HG03064 (cell line): ENCODE measurements around the gene PAX6.

Source experiments
- ATAC-seq: cut with Tn5 transposase; IDR thresholded peaks from one replicate; pipeline ENCODE4 v1.9.1; 2021; ENCODE audit warnings: low read depth; ENCODE audit not compliant: unreplicated experiment

Gene PAX6

DNA sequence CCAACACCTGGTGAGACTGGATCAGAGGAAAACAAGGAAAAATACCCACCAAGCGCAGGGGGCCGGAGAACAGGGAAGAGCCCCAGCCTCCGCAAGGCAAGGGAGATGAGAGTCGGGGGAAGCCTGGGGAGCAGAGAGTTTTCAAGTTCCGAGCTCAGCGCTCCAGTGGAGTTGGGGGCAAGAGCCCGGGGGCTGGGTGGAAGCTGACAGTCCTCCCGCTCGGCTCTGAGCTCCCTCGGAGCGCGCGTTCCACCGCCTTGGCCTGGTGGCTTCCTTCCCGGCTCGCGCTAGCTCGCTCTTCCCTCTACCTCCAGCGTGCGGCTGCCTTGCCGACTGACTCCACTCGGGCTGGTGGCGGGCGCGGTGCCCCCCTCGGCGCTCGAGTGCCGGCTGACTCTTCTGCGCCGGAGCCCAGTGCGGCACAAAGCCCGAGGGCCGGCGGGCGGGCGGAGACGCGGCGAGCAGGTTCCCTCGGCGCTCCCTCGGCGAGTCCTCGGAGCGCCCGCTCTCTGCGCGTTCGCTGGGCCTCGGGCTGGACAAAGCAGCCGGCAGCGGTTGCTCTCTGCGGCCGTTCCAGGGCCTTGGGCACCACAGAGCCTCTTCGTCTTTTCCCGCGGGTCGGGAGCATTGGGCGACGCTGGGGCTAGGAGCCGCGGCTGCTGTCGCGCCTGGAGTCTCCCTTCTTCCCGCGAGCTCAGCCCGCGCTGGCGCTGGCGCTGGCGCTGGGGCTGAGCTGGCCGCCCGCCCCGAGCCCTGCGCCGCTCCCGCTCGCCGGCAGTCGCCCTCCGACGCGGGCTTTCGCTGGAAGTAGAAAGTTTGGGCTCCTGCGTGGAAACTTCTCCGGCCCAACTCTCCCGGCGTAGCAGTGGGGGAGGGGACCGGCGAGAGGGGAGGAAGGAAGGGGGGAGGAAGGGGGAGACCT lies 1.0 kb downstream of the PAX6 start:
- ATAC-seq, result no peak

DNA sequence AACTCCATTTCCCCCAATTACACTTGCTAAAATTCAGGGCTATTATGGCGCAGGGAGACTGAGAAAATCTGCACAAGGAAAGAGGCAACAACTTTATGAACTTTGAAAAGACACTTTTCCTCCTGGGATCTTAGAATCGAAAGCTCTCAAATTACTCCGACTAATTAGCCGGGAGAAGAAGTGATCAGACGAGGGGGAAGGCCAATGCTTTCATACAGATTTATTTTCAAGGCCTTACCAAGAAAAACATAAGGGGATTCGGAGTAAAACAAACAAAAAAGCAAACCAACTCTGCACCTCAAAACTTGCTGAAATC lies 1.6 kb downstream of the PAX6 start:
- ATAC-seq, result no peak

- no peak for ATAC-seq
Measured at GRCh38 chr11:31808721-31809540, 2.2 kb downstream of the PAX6 start.

DNA sequence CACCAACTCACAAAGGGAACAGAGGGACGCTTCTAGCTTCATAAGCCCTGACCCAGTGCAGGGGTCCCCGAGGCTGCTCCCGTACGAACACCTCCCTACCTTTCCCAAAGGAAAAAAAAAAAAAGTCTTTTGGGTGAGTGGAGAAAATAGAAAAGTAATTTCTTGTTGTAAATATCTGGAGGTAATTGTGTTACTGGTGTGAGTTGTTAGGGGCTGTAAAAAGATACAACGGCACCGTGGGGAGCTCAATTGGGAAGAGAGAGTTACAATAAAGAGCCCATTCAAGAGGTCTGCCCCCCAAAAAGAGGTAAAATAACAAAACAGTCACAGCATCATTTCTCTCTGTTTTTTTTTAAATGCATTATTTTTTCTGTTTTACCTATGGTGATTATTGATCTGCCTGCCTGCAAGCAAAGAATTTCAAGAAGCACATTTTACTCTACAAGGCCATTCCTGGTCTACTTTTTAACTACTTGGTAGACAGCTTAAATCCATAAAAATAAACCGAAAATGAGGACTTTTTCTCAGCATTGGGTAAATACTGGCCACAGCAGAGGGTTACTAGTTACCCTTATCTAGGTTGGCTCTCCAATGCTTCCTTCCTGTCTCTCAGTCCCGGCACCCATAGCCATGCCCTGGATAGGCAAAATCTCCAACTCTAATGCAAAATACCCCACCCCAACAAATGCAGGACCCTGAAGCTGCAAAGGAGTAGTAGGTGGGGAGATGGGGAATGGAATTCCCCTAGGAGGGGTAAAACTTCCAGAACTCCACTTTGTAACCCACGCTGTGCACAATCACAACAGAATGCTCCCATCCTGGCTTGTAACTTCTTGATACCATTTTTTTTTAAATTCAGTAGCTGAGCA lies 3.1 kb downstream of the PAX6 start:
- ATAC-seq, result no peak

GRCh38 chr11:31806928-31807798 lies 4.0 kb downstream of the PAX6 start:
- no peak for ATAC-seq

DNA sequence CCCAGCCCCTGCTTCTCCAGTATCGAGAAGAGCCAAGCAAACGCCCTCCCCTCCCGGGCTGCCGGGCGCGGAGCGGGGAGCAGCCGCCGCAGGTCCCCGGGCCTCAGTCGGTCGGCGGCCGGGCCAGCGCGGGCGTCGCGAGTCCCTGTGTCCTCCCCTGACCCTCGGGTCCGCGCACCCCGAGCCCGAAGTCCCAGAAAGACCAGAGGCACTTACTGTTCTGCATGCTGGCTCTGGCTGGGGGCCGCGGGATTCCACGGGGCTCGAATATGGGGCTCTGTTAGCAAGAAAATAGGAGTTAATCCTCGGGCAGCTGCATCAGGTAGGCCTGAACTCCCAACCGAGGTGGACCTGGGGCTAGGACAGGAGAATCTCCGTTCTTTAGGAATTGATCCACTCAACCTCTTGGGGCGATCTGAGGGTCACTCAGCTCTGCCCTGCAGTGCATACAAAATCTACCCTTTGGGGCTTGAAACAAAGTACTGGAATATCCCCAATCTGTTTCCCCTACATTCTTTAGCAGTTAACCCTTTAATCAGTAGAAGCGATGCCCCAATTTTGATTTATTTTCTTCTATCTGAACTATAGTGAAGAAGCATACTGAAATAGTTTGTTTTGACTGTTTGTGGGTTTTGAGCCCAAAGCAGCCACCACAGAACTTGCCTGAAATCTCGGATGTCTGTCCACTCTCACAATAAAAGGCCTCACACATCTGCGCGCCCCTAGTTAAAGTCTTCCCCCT lies 4.8 kb downstream of the PAX6 start:
- no peak for ATAC-seq

DNA sequence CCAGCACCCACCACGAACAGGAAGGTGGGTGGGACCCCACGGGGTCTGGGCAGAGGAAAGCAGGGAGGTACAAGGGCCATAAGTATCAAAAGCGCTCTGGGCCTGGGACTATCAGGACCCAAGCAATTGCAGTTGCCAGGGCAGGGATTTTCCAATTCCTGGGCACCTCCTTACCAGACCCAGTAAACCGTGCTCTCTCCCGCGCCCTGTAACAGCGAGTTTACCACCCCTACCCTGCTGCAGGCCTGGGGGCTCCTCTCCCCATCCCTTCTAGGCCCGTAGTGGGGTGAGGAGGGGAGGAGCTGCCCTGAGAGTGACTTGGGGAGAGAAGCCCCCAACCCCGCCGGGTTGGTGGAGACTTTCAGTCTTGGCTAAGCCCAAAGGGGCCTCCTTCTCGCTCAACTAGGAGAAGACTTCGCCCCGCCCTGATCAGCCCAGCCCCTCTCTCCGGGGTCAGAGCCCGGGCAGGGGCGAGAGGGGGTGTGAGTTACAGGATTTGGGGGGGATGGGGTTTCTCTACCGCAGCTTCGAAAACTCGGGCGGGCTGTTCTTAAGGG lies 5.4 kb downstream of the PAX6 start:
- ATAC-seq, result no peak

DNA sequence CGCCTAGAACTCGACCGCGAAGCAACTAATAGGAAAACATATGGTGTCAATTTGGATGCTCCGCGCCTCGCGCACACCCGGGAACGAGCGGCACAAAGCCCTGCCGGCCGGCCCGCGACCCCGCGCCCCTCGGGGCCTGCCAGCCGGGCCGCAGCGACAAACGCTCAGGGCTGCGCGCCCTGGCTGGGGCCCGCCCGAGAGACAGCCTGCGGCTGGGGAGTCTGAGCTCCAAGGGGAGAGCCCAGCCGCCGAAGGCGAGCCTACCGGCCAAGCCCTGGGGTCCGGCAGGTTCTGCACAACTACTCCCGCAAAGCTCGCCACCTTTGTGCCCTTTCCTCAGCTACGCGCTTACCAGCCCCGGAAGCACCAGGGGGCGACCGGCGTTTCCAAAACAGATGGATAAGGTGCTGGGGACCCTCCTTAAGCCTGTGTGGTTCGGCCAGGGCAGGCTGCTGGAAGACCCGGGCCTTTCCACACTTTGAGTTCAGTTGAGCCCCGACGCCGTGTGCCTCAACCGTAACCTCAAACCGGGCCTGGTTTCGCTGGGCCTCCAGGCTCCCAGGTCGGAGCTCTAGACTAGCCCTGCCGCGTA lies 6.0 kb downstream of the PAX6 start:
- no peak for ATAC-seq

- ATAC-seq, result no peak
Measured at GRCh38 chr11:31804312-31805036, 6.6 kb downstream of the PAX6 start.

DNA sequence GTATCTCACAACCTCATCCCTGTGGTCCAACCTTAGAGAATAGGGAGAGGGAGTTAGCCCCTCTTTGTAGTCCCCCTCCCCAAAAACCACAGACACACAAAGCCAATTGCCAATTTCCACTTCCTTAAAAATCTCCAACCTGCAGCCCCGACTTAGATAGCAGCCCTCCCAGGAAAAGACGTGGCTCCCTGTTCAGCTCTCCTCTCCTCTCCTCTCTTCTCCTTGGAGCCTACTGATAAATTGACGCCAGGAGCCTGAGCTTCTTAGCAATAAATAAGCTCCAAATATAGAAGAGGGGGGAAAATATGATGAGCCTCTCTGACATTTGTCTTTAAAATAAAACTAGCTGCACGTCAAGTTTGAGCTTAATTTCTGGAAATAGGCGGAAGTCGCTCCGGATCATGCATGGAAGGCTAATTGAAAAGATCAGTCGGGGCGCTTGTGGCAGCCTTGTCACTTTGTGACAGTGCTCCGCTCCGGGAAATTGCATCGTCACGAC lies 7.3 kb downstream of the PAX6 start:
- ATAC-seq, result no peak

DNA sequence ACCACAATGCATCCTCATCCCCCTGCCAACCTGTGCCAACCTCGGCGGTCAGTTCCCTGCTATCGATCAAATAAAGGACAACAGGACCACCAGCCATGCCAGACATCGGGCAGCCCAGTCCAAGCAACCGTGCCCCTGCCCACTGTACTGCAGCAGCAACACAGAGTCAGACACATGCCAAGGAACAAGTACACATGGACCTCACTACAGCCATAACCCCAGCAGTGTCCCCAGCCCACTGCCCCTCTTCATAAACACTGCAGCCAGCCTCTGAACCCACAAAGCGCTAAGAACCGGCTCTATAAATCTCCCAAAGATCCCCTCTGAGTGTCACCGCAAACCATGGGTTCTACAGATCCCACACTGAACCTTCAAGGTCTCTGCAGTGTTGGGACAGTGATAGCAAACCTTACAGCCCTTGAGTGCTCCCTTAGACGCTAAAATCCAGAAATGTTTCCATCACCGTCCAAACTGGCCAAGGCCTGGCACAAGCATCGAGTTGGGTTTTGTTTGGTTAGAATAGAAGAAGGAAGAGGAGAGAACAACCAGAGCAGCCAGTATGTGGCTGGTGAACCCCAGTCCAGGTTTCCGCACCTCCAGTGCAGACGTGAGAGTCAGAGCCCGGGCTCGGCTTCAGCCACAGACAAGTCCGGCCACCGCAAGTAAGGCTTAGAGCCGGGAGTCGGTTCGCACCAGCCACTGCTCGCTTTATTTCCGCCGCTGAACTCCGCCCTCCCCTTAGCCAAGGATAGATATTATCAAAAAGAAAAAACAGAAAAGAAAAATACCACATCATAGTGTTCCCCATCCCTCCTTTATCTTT lies 7.9 kb downstream of the PAX6 start:
- ATAC-seq, result no peak

- no peak for ATAC-seq
Measured at GRCh38 chr11:31802609-31802989, 8.5 kb downstream of the PAX6 start.

DNA sequence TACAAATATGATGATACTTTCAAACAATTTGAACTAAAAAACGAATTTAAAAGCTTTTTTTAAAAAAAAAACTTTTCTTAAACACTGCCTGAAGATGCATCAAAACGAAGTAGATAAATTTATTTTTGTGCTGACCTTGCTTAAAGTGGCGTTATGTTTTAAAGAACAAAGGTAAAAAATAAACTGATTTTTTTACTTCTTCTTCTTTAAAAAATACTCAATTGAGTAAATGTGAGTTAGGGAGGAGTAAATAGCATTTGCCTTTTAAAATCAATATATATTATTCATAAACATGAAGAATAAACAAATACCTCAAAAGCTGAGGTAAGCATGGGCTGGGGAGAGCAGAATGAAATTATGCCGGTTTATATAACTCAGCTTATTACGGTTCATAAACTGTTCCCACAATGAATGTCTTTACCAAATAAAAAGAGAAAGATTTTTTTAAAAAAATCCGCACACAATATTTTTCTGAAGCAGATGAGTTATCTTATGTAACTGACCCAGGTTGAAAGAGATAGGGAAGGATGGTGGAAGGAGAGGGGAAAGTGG lies 9.0 kb downstream of the PAX6 start:
- ATAC-seq, result no peak

- ATAC-seq, result no peak
Measured at GRCh38 chr11:31801298-31801702, 9.8 kb downstream of the PAX6 start.

DNA sequence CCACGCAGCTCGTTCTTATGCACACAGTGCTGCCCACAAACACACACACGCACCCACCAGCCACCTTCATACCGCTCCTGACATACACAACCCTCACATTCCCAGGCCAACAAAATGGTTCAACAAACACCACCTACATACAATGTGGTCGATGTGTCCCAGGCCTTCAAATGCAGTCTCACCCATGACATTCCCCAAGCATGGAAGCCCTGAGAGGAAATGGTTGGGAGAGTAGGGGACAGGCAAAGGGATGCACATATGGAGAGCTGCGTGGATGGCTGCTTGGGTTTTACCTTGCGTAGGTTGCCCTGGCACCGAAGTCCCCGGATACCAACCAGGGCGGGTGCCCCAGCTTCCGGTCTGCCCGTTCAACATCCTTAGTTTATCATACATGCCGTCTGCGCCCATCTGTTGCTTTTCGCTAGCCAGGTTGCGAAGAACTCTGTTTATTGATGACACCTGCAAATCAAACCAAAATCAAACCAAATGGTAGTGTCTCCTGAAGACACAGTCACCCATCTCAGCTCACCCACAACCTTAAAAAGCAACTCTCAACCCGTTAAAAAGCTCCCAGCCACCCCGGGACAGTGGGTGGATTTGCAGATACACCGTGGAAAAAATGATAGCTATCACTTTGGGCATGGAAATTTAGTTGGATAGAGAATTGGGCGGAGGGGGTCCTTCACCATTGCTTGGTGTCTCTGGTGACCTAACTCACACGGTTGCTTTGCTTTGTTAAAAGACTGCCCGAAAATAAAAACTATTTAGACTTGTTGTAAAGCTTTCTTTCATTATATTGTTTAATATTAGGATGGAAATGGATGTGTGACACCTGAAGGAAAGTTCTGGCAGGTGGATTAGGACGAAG lies 10.5 kb downstream of the PAX6 start:
- ATAC-seq, result no peak
